CD14-positive monocyte (primary cell): ENCODE results near the gene CTNNA3. TPM values are rescaled to one million over a fixed set of nuclear protein-coding genes. Genes with fewer than 3 reads are reported as not detected.

Experiments
- DNase-seq, 3 donors: peaks; one replicate each; pipeline ENCODE4 v3.0.0-alpha.2; 2011 to 2022
- H2AFZ ChIP-seq: 2 replicates; pipeline ENCODE4 v1.6.0; 2012; ENCODE audit warnings: mild to moderate bottlenecking, low read depth, low read length, inconsistent platforms; ENCODE audit not compliant: insufficient read depth, poor library complexity, severe bottlenecking
- H3K27ac ChIP-seq, 2 donors: 1 replicate in 1 of 2; 2 replicates in 1 of 2; pipeline ENCODE4 v1.5.1; 2012 to 2013; ENCODE audit warnings: low read length in 2 of 2, control low read depth in 1 of 2, inconsistent platforms in 1 of 2, low read depth in 1 of 2, mild to moderate bottlenecking in 1 of 2
- H3K27me3 ChIP-seq, 2 donors: one replicate each; pipeline versions ENCODE4 v1.6.0 to v1.6.1; 2011 to 2013; ENCODE audit warnings: low read length in 2 of 2; ENCODE audit not compliant: control insufficient read depth in 2 of 2, insufficient read depth in 2 of 2
- H3K36me3 ChIP-seq, 2 donors: replicated peaks in 1 of 2; 1 replicate in 1 of 2; 2 replicates in 1 of 2; pipeline versions ENCODE4 v1.5.1 to v1.6.1; 2012 to 2013; ENCODE audit warnings: low read length in 2 of 2, control low read depth in 1 of 2, inconsistent platforms in 1 of 2, mild to moderate bottlenecking in 1 of 2; ENCODE audit not compliant: insufficient read depth in 2 of 2, control insufficient read depth in 1 of 2
- H3K4me1 ChIP-seq, 2 donors: 1 replicate in 1 of 2; 2 replicates in 1 of 2; pipeline versions ENCODE4 v1.5.1 to v1.6.1; 2012 to 2013; ENCODE audit warnings: low read length in 2 of 2, control low read depth in 1 of 2, inconsistent platforms in 1 of 2, mild to moderate bottlenecking in 1 of 2, moderate library complexity in 1 of 2; ENCODE audit not compliant: insufficient read depth in 2 of 2, control insufficient read depth in 1 of 2
- H3K4me2 ChIP-seq: replicated peaks from 2 replicates; pipeline ENCODE3; 2012; ENCODE audit warnings: low read length, moderate library complexity, mild to moderate bottlenecking; ENCODE audit not compliant: poor library complexity, severe bottlenecking; ENCODE audit errors: extremely low read depth
- H3K4me3 ChIP-seq, 3 experiments: fragments of 200-600 bp in 1 of 3; sonication (generic) in 1 of 3; replicated peaks in 1 of 3; 1 replicate in 2 of 3; 2 replicates in 1 of 3; pipeline ENCODE4 v1.5.1; 2011 to 2013; ENCODE audit warnings: low read length in 3 of 3, mild to moderate bottlenecking in 3 of 3, control low read depth in 2 of 3, low read depth in 2 of 3, inconsistent platforms in 1 of 3, moderate library complexity in 1 of 3
- H3K79me2 ChIP-seq: 2 replicates; pipeline ENCODE4 v1.6.0; 2012; ENCODE audit warnings: mild to moderate bottlenecking, control low read depth, inconsistent platforms, low read length, moderate library complexity; ENCODE audit not compliant: insufficient read depth
- H3K9ac ChIP-seq: 2 replicates; pipeline ENCODE4 v1.6.0; 2017; ENCODE audit warnings: low read length, mild to moderate bottlenecking; ENCODE audit not compliant: insufficient read depth, poor library complexity, severe bottlenecking
- H3K9me3 ChIP-seq, 2 donors: replicated peaks in 1 of 2; 1 replicate in 1 of 2; 2 replicates in 1 of 2; pipeline versions ENCODE4 v1.5.1 to v1.6.1; 2012 to 2013; ENCODE audit warnings: low read length in 2 of 2, control low read depth in 1 of 2; ENCODE audit not compliant: control insufficient read depth in 1 of 2, insufficient read depth in 1 of 2
- H4K20me1 ChIP-seq: 2 replicates; pipeline ENCODE4 v1.6.0; 2012; ENCODE audit warnings: mild to moderate bottlenecking, low read length, control low read depth, moderate library complexity; ENCODE audit not compliant: insufficient read depth
- H3K27ac Mint-ChIP-seq, 7 donors: one replicate each; pipeline ENCODE4 v1.8.0; 2020; ENCODE audit warnings: mild to moderate bottlenecking in 7 of 7, mixed read lengths in 7 of 7, moderate library complexity in 6 of 7, inconsistent platforms in 2 of 7
- H3K27me3 Mint-ChIP-seq, 3 donors: one replicate each; pipeline ENCODE4 v1.8.0; 2021 to 2022; ENCODE audit warnings: low read depth in 3 of 3, mild to moderate bottlenecking in 3 of 3, mixed read lengths in 3 of 3, moderate library complexity in 3 of 3, inconsistent platforms in 1 of 3
- H3K36me3 Mint-ChIP-seq, 2 donors: one replicate each; pipeline ENCODE4 v1.8.0; 2020; ENCODE audit warnings: mixed read lengths in 2 of 2, inconsistent platforms in 1 of 2, mild to moderate bottlenecking in 1 of 2
- H3K4me1 Mint-ChIP-seq: one replicate; pipeline ENCODE4 v1.8.0; 2020; ENCODE audit warnings: mild to moderate bottlenecking, mixed read lengths
- H3K4me3 Mint-ChIP-seq, 2 donors: one replicate each; pipeline ENCODE4 v1.8.0; 2020; ENCODE audit warnings: mild to moderate bottlenecking in 2 of 2, mixed read lengths in 2 of 2, moderate library complexity in 1 of 2
- H3K9me3 Mint-ChIP-seq, 7 donors: one replicate each; pipeline ENCODE4 v1.8.0; 2020 to 2022; ENCODE audit warnings: mixed read lengths in 7 of 7, mild to moderate bottlenecking in 6 of 7, moderate library complexity in 6 of 7, inconsistent platforms in 2 of 7
- CTCF ChIP-seq: fragments of 200-600 bp; IDR thresholded peaks from one replicate; pipeline ENCODE4 v1.8.0; 2022; ENCODE audit warnings: antibody characterized with exemption, mild to moderate bottlenecking
- WGBS: methylation state at CpG from one replicate; pipeline ENCODE4 v1.1.5; 2013; ENCODE audit warnings: missing lambda C conversion rate; ENCODE audit not compliant: insufficient coverage; 5-methylcytosine and 5-hydroxymethylcytosine counted together
- intact Hi-C, 2 donors: fragments of 100-400 bp; cut with micrococcal nuclease; formaldehyde crosslinking; loops; one replicate each; pipeline versions ENCODE4 v1.15.0 to v1.15.1; 2023
- polyA plus RNA-seq, 3 donors: library from polyadenylated mRNA; depleted of rRNA in 1 of 3; unstranded in 2 of 3; stranded (reverse) in 1 of 3; fragments of 300-500 nt in 2 of 3; fragments of >200 nt in 1 of 3; fragmentation: Illumina TruSeq in 2 of 3; gene quantifications; 1 replicate in 2 of 3; 2 replicates in 1 of 3; pipeline ENCODE4 v1.2.3, GENCODE V29; 2012 to 2021

CTNNA3 gene
- polyA plus RNA-seq, 3 donors, result not detected

- Histone ChIP-seq H3K4me3 (no peak overlapping the region), H3K36me3 (no peaks in the 10 kb centered on the region), H3K9me3 (no peaks in the 10 kb centered on the region), H3K27me3 (no peaks in the 10 kb centered on the region), H3K79me2 (no peaks in the 10 kb centered on the region), H3K4me1 (no peaks in the 10 kb centered on the region), H3K4me2 (no peak overlapping the region), H2AFZ (no peak overlapping the region), H3K27ac (no peak overlapping the region), H4K20me1 (no peaks in the 10 kb centered on the region), H3K9ac (no peak overlapping the region)
- H3K4me1 Mint-ChIP-seq, result no peaks in the 10 kb centered on the region
- H3K36me3 Mint-ChIP-seq, result no peaks in the 10 kb centered on the region
- TF ChIP-seq CTCF, result no peak
- H3K4me3 Mint-ChIP-seq, result no peak overlapping the region
- intact Hi-C loops, result no loop called here
- peaks cover 0 to 2% (median 2%) of the 10 kb centered on the region in 3 donors for H3K27me3 Mint-ChIP-seq
- H3K9me3 Mint-ChIP-seq, result peaks cover 0 to 5% (median 0%) of the 10 kb centered on the region in 7 donors
- DNase-seq, result no peak
- H3K27ac Mint-ChIP-seq, result no peak overlapping the region
These were observed 712.5 kb downstream of the CTNNA3 start for GRCh38 chr10:66983475-66983818.

DNA sequence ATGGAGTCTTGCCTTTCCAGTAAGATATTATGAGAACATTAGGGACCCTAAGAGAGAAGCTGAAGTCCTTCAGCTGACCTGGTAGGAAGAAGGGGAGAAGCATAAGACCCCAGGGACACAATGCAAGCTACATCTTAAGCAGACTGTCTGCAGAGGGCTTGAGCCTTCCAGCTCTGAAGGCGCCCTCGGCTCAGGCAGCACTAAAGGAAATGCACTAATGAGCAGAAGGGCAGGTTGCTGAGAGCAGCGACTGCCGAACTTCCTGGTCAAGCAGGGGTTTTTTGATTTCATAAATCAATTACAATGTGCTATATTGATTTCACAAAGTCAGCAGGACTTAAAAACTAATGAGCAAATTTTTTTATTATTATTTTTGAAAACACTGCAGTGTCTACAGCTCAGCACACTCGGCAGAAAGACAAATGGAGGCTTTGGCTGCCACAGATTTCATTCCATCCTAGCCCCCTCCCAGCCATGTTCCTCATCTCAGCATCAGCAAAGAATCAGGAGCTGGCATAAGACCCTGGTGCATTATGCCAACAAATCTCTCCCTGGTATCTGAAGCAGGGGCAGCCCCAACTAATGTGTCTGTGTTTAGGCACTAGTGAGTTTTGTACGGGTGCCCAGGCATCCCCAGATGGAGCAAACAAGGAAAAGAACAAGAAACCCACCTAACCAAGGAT is 713.1 kb downstream of the CTNNA3 start:
- WGBS, result 59% methylated on average over 2 of the region's 6 CpGs
- TF ChIP-seq CTCF, result no peak
- Histone ChIP-seq H3K9ac (no peak overlapping the region), H3K27ac (no peak overlapping the region), H3K79me2 (no peaks in the 10 kb centered on the region), H3K9me3 (no peaks in the 10 kb centered on the region), H3K27me3 (no peaks in the 10 kb centered on the region), H3K4me1 (no peaks in the 10 kb centered on the region), H3K4me2 (no peak overlapping the region), H3K36me3 (no peaks in the 10 kb centered on the region), H3K4me3 (no peak overlapping the region), H2AFZ (no peak overlapping the region), H4K20me1 (no peaks in the 10 kb centered on the region)
- intact Hi-C loops, result no loop called here
- Mint-ChIP-seq H3K36me3 (no peaks in the 10 kb centered on the region), H3K9me3 (peaks cover 0 to 5% (median 0%) of the 10 kb centered on the region in 7 donors), H3K4me3 (no peak overlapping the region), H3K4me1 (no peaks in the 10 kb centered on the region), H3K27ac (no peak overlapping the region), H3K27me3 (peaks cover 0 to 2% (median 2%) of the 10 kb centered on the region in 3 donors)
- no peak for DNase-seq
